GM19043 (cell line): ENCODE measurements around the gene SYNE1.
"Not testable (repeated sequence)": the region's sequence is repeated elsewhere in the genome, so short reads cannot be mapped to it uniquely, and the experiment has no call there.

Experiments used
- ATAC-seq: cut with Tn5 transposase; IDR thresholded peaks from one replicate; pipeline ENCODE4 v1.9.1; 2021; ENCODE audit warnings: low read depth; ENCODE audit not compliant: unreplicated experiment

The SYNE1 gene

DNA sequence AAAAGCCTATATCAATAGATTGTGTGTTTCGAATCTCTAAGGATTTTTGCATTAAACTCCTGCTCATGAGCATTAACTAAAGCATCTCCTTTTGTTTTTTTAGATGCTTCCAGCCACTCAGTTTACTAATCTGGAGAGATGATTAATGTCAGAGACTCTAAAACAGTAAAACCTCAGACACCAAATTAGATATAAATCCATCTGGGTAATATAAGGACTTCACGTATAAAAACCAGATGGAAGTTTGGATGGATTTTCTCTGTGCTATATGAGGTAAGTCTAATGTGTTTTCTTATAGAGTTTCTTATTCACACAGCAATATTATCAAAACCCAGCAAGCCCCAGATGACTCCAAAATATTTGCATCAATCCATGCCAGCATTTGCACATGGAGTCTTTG, 137.2 kb downstream of the SYNE1 start:
- no peak for ATAC-seq

DNA sequence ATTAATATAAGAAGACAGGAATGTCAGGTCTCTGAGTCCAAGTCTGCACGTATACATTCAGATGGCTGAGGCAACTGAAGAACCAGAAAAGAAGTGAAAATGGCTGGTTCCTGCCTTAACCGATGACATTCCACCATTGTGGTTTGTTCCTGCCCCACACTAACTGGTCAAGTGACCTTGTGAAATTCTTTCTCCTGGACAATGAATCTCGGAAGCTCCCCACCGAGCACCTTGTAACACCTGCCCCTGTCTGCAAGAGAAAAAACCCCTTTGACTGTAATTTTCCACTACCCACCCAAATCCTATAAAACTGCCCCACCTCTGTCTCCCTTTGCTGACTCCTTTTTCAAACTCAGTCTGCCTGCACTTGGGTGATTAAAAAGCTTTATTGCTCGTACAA, 140.4 kb downstream of the SYNE1 start:
- no peak for ATAC-seq

DNA sequence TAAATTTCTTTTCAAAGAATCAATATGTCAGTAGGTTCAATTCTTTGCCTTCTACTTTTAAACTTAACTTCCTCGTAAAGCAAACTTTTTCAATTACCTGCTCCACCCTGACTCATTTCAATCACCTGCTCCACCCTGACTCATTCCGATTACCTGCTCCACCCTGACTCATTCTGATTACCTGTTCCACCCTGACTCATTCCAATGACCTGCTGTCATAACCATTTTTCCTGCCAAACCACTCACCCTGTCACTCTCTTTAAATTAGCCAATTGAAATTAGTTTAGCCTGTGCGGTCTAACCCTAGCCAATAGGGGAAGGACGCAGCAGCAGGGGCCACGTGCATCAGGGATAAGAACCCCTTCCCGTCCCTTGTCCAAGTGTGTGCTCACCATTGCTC, 141.7 kb downstream of the SYNE1 start:
- ATAC-seq = not testable (repeated sequence)

DNA sequence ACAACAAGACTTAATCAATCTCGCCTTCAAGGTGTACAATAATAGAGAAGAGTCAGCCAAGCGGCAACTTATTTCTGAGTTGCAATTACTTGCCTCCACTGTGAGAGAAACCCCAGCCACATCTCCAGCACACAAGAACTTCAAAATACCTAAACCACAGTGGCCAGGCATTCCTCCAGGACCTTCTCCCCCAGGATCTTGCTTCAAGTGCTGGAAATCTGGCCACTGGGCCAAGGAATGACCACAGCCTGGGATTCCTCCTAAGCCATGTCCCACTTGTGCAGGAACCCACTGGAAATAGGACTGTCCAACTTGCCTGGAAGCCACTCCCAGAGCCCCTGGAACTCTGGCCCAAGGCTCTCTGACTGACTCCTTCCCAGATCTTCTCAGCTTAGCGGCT, 144.9 kb downstream of the SYNE1 start:
- ATAC-seq = not testable (repeated sequence)

DNA sequence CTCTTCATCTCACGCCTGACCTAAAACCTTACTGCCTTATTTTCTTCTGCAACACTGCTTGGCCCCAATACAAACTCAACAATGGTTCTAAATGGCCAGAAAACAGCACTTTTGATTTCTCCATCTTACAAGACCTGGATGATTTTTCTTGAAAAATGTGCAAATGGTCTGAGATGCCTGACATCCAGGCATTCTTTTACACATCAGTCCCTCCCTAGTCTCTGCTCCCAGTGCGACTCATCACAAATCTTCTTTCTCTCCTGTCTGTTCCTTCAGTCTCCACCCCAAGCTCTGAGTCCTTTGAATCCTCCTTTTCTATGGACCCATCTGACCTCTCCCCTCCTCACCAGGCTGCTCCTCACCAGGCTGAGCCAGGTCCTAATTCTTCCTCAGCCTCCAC, 145.7 kb downstream of the SYNE1 start:
- not testable (repeated sequence) for ATAC-seq

DNA sequence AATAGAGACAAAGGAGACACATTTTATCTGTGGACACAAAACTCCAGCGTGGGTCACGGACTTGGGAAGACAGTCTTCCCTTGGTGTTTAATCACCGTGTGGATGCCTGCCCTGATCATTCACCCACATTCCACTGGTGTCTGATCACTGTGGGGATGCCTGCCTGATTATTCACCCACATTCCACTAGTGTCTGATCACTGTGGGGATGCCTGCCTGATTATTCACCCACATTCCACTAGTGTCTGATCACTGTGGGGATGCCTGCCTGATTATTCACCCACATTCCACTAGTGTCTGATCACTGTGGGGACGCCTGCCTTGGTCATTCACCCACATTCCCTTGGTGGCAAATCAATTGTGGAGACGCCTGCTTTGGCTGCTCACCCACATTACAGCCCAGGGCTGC, 146.2 kb downstream of the SYNE1 start:
- not testable (repeated sequence) for ATAC-seq

DNA sequence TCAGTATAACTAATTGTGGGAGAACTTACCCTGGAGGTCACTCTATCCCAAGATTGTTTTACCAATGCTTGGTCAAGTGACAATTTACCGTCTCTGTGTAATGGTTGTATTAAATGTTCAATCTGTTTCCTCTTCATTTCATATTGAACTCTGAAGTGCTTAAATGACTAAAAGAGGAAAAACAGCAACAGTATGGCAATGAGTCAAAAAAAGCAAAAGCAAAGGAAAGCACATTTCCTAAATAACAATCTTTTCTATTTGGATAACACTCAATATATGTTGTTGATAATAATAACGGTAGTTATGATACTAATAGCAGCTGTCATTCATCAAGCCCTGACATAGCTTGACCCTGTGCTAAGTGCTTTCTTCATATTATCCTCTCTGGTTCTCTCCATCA, 152.4 kb downstream of the SYNE1 start:
- no peak for ATAC-seq

- ATAC-seq = no peak
These were observed 154.9 kb downstream of the SYNE1 start for GRCh38 chr6:152482289-152482688.

DNA sequence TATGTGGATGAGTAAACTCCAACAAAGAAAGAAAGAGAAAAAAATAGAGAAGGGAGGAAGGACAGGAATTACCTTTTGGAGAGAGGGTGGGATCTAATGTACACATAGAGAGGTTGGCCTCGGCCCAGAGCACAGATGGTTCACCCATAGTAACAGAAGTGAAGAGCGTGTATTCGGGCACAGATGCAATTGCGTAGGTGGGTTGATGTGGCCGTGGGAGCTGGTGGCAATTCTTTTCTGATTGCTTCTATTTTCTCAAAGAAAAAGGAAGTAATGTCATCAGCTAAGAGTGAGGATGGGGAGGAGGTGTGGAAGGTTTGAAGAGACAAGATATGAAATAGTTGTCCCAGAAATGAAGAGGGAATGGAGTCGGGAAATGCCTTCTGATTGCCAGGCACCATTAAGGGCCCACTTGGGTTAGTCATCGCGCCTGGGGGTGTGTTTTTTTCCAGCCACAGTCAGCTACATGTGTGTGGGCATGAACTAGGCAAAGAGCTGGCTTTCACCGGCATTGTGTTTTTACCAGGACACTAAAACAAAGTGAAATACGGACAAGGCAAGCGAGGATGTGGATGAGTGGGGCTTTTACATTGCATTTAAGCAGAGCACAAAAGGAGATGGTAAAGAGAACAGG, 158.7 kb downstream of the SYNE1 start:
- ATAC-seq = no peak

DNA sequence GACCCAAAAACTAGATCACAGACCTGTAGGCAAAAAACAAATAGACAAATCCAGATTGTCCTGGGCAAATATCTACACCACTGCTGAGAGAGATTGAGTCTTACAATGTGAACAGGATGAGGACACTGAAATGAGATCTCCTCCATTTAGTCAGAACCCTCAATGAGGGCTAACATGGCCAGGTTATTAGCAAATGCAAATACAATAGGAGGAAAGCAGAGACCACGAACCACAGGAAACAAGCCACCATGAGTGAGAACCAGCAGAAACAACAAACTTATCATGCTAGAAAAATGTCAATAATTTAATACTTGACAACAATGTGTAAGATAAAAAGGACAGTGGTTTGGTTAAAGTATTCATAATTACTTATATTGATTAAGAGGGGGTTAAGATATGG, 162.8 kb downstream of the SYNE1 start:
- ATAC-seq = no peak

- no peak for ATAC-seq
These were observed 164.8 kb downstream of the SYNE1 start for GRCh38 chr6:152472325-152472724.

GRCh38 chr6:152471456-152472265, 165.5 kb downstream of the SYNE1 start:
- no peak for ATAC-seq

DNA sequence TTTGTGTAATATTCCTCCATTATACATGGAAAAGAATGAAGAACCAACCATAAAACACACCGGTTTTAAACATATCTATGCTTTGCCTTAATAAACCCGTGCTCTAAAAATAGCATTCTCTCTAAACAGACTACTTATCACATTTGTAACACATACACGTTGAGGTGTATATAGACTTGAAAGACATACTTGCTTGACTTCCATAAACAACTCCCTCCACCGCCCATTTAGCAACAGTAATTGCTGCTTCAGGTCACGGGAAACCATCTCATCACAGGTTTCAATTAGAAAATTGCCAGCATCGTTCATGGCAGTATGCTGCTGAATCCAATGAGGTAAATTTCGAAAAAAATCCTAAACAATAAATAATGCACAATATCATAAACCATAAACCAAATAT, 174.0 kb downstream of the SYNE1 start:
- ATAC-seq = no peak

- ATAC-seq = no peak
These were observed 174.4 kb downstream of the SYNE1 start for GRCh38 chr6:152462716-152463115.

DNA sequence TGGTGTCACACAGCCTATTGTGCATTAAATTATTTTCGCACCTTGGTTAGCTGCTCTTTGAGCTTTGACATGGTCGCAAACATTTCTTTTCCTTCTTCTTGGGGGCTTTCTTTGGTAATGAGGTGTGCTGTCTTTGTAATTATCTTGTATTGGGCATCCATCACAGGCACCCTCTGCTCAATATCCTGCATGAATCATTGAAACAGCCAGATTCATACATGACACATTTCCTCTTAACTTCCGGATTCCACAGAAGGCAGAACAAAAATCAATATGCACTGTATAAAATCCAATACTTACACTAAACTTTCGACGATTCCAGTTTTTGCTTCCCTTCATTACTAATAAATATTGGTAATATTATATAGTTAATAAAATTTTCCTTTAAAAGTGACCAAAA, 175.6 kb downstream of the SYNE1 start:
- ATAC-seq = no peak

DNA sequence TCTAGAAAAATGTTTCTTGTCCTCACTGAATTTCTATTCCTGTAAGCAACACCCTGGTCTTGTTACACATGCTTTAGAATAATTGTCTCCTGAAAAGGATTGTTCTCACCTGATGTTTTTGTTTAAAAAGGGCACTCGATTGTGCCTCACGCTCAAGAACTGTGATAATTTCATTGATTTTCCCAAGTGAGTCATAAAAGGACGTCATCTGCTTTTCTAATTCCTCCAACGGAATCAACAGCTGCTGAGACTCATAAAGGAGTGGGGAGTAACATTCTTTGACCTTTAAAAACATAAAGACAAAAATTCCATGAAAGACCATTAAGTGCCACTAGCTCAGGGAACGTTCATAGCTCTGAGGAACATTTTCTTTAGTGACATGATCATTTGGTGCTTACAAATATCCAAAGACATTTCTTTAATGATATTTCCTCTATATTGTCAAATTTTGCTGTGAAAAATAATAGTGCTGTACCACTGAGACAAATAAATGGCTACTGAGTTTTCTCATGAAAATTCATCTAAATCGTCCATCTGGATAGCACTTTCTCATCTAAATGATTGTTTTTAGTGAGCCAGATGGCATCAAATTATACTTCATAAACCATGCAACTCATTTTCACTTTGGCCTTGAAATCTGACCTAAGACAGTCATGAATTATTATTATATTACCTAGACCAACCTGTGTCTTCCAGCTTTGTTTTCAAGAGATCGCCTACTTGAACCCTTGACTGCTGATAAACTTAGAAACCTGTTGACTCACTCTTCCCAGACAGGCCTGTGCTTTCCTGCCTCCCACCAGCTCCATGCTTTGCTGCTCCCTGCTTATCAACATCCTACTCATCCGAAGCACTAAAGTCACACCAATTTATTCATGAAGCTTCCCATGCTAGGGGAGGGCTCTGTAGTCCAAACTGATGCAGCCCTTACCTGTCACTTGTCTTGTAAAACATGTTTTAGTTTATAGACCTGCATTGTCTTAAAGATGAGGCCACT, 178.2 kb downstream of the SYNE1 start:
- ATAC-seq = no peak

GRCh38 chr6:152457949-152458624, 179.1 kb downstream of the SYNE1 start:
- ATAC-seq = no peak

GRCh38 chr6:152454003-152454402, 183.2 kb downstream of the SYNE1 start:
- no peak for ATAC-seq

DNA sequence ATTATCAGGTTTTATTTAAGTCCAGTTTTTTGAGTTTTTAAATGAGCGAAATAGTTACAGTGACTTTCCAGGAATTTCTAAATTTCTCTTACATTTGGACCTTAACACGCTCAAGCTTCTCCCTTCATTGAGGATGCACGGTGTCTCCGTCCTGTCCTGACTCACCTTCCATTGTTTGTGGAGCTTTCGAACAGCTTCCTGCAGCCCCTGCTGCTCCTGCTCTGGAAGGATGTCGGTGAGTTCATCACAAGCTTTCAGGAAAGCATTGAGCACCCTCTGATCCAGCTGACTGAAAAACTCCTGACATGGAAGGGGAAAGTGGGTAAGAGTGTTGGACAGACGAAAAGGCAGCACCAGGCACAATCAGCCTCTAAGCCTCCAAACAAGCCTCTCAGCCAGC, 183.7 kb downstream of the SYNE1 start:
- no peak for ATAC-seq

DNA sequence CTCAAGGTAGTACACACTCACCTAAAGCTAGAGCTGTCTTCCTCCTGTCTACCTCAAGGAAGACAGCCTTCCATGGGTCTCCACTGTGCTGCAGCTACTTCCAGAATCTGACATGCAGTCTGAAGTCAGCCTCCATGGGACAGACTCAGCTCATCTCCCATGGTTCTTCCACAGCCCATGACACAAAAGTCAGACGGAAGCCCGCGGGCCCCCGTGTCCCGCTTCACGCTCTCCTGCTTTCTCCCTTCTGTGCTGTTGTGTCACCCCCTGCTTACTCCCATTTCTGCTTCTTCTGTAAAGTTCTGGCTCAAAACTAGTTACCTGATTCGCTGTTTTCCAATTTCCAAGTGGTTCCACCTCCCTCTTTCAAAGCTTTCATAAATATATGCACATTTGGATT, 184.5 kb downstream of the SYNE1 start:
- no peak for ATAC-seq
